HCT116 (cell line): ENCODE results near the gene GLT8D2. TPM values are rescaled to one million over a fixed set of nuclear protein-coding genes. Genes with fewer than 3 reads are reported as not detected.

Experiments used
- ATAC-seq: fragments of 200-7000 bp; cut with Tn5 transposase; 2 replicates; pipeline ENCODE4 v1.9.1; 2020; ENCODE audit warnings: mild to moderate bottlenecking, moderate library complexity
- BruUV-seq: library from RNA; stranded (reverse); fragments of 400-500 nt; replicated peaks from 2 replicates; lab custom pipeline; 2021; lab: Mats Ljungman, UMichigan
- CTCF ChIA-PET: fragments of 300-600 bp; sonication (Branson Sonifier 250); formaldehyde crosslinking; loops from one replicate; lab custom pipeline; 2021; ENCODE audit warnings: antibody characterized with exemption; lab: Charles Lee
- POLR2A ChIA-PET: fragments of 300-600, 350-600 bp; sonication (Branson Sonifier 250); formaldehyde crosslinking; loops from one replicate; lab custom pipeline; 2021; ENCODE audit warnings: antibody characterized with exemption; lab: Charles Lee
- RAD21 ChIA-PET, 2 experiments: fragments of 300-600 bp; sonication (Branson Sonifier 250); formaldehyde crosslinking; loops; one replicate each; lab custom pipeline; 2023; ENCODE audit warnings: low total read pairs in 2 of 2; ENCODE audit not compliant: uncharacterized antibody in 2 of 2, unreplicated experiment in 2 of 2, low non-redundant PET in 1 of 2; lab: Charles Lee
- DNase-seq: peaks from one replicate; pipeline ENCODE4 v3.0.0-alpha.2; 2010; ENCODE audit warnings: low read depth, low spot score
- H2AFZ ChIP-seq: fragments of 200-600 bp; shearing (Covaris generic), sonication (generic); 2 replicates; pipeline ENCODE4 v1.6.1; 2017; ENCODE audit warnings: low read depth, mixed run types, mixed read lengths, antibody characterized with exemption, low read length; ENCODE audit not compliant: poor library complexity, severe bottlenecking
- H3K27ac ChIP-seq: 2 replicates; pipeline ENCODE4 v1.5.1; 2012; ENCODE audit warnings: low read depth, low read length
- H3K27me3 ChIP-seq: fragments of 200-600 bp; sonication (generic); 2 replicates; pipeline ENCODE4 v1.6.1; 2016; ENCODE audit warnings: mixed run types, low read length, mixed read lengths; ENCODE audit not compliant: insufficient read depth
- H3K36me3 ChIP-seq, 2 experiments: fragments of 200-500 bp in 1 of 2; fragments of 200-600 bp in 1 of 2; sonication (Bioruptor generic) in 1 of 2; sonication (generic) in 1 of 2; 2 replicates each; pipeline versions ENCODE4 v1.5.1 to v1.6.1; 2014 to 2016; ENCODE audit warnings: low read length in 2 of 2, inconsistent platforms in 1 of 2, mixed read lengths in 1 of 2, mixed run types in 1 of 2; ENCODE audit not compliant: insufficient read depth in 2 of 2, control insufficient read depth in 1 of 2
- H3K4me1 ChIP-seq, 2 experiments: fragments of 200-600 bp in 1 of 2; sonication (generic) in 1 of 2; 2 replicates each; pipeline versions ENCODE4 v1.5.1 to v1.6.1; 2012 to 2017; ENCODE audit warnings: low read length in 2 of 2, inconsistent platforms in 1 of 2, mild to moderate bottlenecking in 1 of 2, mixed read lengths in 1 of 2, mixed run types in 1 of 2, moderate library complexity in 1 of 2; ENCODE audit not compliant: insufficient read depth in 2 of 2, control insufficient read depth in 1 of 2
- H3K4me2 ChIP-seq: fragments of 200-600 bp; sonication (generic); 2 replicates; pipeline ENCODE4 v1.6.1; 2017; ENCODE audit warnings: mixed run types, low read length, mixed read lengths
- H3K4me3 ChIP-seq, 2 experiments: fragments of 200-600 bp in 1 of 2; sonication (generic) in 1 of 2; replicated peaks in 1 of 2; 2 replicates each; pipeline ENCODE4 v1.5.1; 2011 to 2016; ENCODE audit warnings: low read length in 2 of 2, control low read depth in 1 of 2, low read depth in 1 of 2, mild to moderate bottlenecking in 1 of 2, mixed read lengths in 1 of 2, mixed run types in 1 of 2
- H3K79me2 ChIP-seq: fragments of 200-600 bp; sonication (generic); 2 replicates; pipeline ENCODE4 v1.6.1; 2017; ENCODE audit warnings: mild to moderate bottlenecking, mixed run types, low read length, moderate library complexity, mixed read lengths; ENCODE audit not compliant: insufficient read depth
- H3K9ac ChIP-seq: fragments of 200-600 bp; sonication (generic); 2 replicates; pipeline ENCODE4 v1.6.1; 2016; ENCODE audit warnings: low read length, mixed read lengths
- H3K9me2 ChIP-seq: fragments of 200-600 bp; sonication (generic), shearing (Covaris generic); 2 replicates; pipeline ENCODE4 v1.6.1; 2017; ENCODE audit warnings: mixed run types, mild to moderate bottlenecking, moderate library complexity; ENCODE audit not compliant: insufficient read depth
- H3K9me3 ChIP-seq, 2 experiments: fragments of 200-500 bp in 1 of 2; fragments of 200-600 bp in 1 of 2; sonication (Bioruptor generic) in 1 of 2; sonication (generic) in 1 of 2; 2 replicates each; pipeline ENCODE4 v1.6.1; 2014 to 2017; ENCODE audit warnings: low read length in 2 of 2, mixed read lengths in 2 of 2, inconsistent platforms in 1 of 2, low read depth in 1 of 2, mild to moderate bottlenecking in 1 of 2, mixed run types in 1 of 2, moderate library complexity in 1 of 2; ENCODE audit not compliant: control insufficient read depth in 1 of 2, insufficient read depth in 1 of 2
- H4K20me1 ChIP-seq: fragments of 200-600 bp; sonication (generic), shearing (Covaris generic); 2 replicates; pipeline ENCODE4 v1.6.1; 2017; ENCODE audit warnings: mixed run types, mild to moderate bottlenecking, moderate library complexity; ENCODE audit not compliant: insufficient read depth
- ATF3 ChIP-seq: IDR thresholded peaks from 2 replicates; pipeline ENCODE4 v1.6.1; 2012
- CBX3 ChIP-seq: IDR thresholded peaks from 2 replicates; pipeline ENCODE4 v1.6.1; 2012; ENCODE audit warnings: low read depth
- ELF1 ChIP-seq: IDR thresholded peaks from 2 replicates; pipeline ENCODE4 v1.6.1; 2012; ENCODE audit warnings: low read depth, borderline replicate concordance
- EZH2 ChIP-seq: fragments of 200-600 bp; sonication (generic); IDR thresholded peaks from 2 replicates; pipeline ENCODE4 v1.6.1; 2017; ENCODE audit warnings: antibody characterized with exemption, mixed run types
- JUND ChIP-seq: IDR thresholded peaks from 2 replicates; pipeline ENCODE4 v1.6.1; 2012
- MAX ChIP-seq: IDR thresholded peaks from 2 replicates; pipeline ENCODE4 v1.6.1; 2012
- POLR2A ChIP-seq: IDR thresholded peaks from 2 replicates; pipeline ENCODE4 v1.7.0; 2011; ENCODE audit warnings: borderline replicate concordance; ENCODE audit not compliant: insufficient read depth, insufficient read length; ENCODE audit errors: extremely low read depth
- SP1 ChIP-seq: IDR thresholded peaks from 2 replicates; pipeline ENCODE4 v1.6.1; 2012; ENCODE audit warnings: low read depth
- TCF7L2 ChIP-seq: IDR thresholded peaks from 2 replicates; pipeline ENCODE4 v1.7.0; 2011; ENCODE audit warnings: borderline replicate concordance, inconsistent platforms; ENCODE audit not compliant: insufficient read depth, insufficient read length; ENCODE audit errors: extremely low read depth
- YY1 ChIP-seq: IDR thresholded peaks from 2 replicates; pipeline ENCODE4 v1.6.1; 2011; ENCODE audit warnings: low read length, low read depth, moderate library complexity, mild to moderate bottlenecking; ENCODE audit not compliant: insufficient replicate concordance; ENCODE audit errors: extremely low read depth
- intact Hi-C: fragments of 100-400 bp; cut with micrococcal nuclease; formaldehyde crosslinking; loops from 2 replicates; pipeline ENCODE4 v1.10.0; 2022
- total RNA-seq: library from RNA; stranded (reverse); gene quantifications from one replicate; pipeline ENCODE4 v1.2.1, GENCODE V29; 2021; ENCODE audit not compliant: unreplicated experiment

The GLT8D2 gene
- total RNA-seq, 1 experiment from 2014 or later = 4.8 TPM

GRCh38 chr12:103958621-103959020 is 91.4 kb downstream of the GLT8D2 start:
- no peaks in the 10 kb centered on the region for H3K9me3 ChIP-seq
- DNase-seq = no peak
- no peak overlapping the region for H3K9ac ChIP-seq
- H3K9me2 ChIP-seq = no peaks in the 10 kb centered on the region
- RAD21 ChIA-PET = no interaction called here
- CTCF ChIA-PET = no interaction called here
- H3K27me3 ChIP-seq = no peaks in the 10 kb centered on the region
- no peaks in the 10 kb centered on the region for H4K20me1 ChIP-seq
- BruUV-seq = no TSS peak
- no peak overlapping the region for H3K4me3 ChIP-seq
- peaks cover 33% of the 10 kb centered on the region for H3K79me2 ChIP-seq
- TF ChIP-seq POLR2A (no peak), ATF3 (no peak)
- TF ChIP-seq, all 23 proteins: peak for 0
- intact Hi-C loops = no loop called here
- ATAC-seq = no peak
- Histone ChIP-seq H3K4me1 (peaks cover 14 to 21% of the 10 kb centered on the region in 2 experiments; a peak in 3 of 4 replicates), H3K36me3 (peaks cover 6 to 9% of the 10 kb centered on the region in 2 experiments; a peak in 3 of 4 replicates), H2AFZ (no peak overlapping the region), H3K4me2 (no peak overlapping the region), H3K27ac (no peak overlapping the region)
- POLR2A ChIA-PET = no interaction called here

GRCh38 chr12:103957865-103958388 is 92.1 kb downstream of the GLT8D2 start:
- H3K9ac ChIP-seq = peak overlapping the region; percentile 92; the same call in 1 of the 2 replicates
- H3K27ac ChIP-seq = peak overlapping the region; percentile 90; the same call in 1 of the 2 replicates
- ChIA-PET CTCF (no interaction called here), RAD21 (no interaction called here), POLR2A (interaction anchor here (2.7 kb wide), 1 partner anchor 8 kb away, joined by 40 read pairs; the partner anchor contains the start of gene TDG)
- no peaks in the 10 kb centered on the region for H3K9me2 ChIP-seq
- TF ChIP-seq YY1 (no peak), SP1 (no peak), EZH2 (no peak), TCF7L2 (no peak), ELF1 (no peak), CBX3 (no peak), JUND (no peak), MAX (no peak)
- ATAC-seq (no peak), DNase-seq (no peak)
- no peaks in the 10 kb centered on the region for H3K9me3 ChIP-seq
- intact Hi-C loops = loop anchor here (1.0 to 2.0 kb wide), 2 partner anchors 7 to 27 kb away; partner anchors contain the start of genes HSP90B1 and TDG
- H2AFZ ChIP-seq = no peak overlapping the region
- H3K36me3 ChIP-seq = peaks cover 10 to 15% of the 10 kb centered on the region in 2 experiments; a peak in 3 of 4 replicates
- peak overlapping the region; percentile 80 for H3K4me2 ChIP-seq
- H4K20me1 ChIP-seq = no peaks in the 10 kb centered on the region
- H3K27me3 ChIP-seq = no peaks in the 10 kb centered on the region
- peak overlapping the region; percentile 84 to 90 for H3K4me3 ChIP-seq
- no TSS peak for BruUV-seq
- H3K4me1 ChIP-seq = peaks cover 14 to 21% of the 10 kb centered on the region in 2 experiments; a peak in 3 of 4 replicates
- H3K79me2 ChIP-seq = peaks cover 40% of the 10 kb centered on the region
